HepG2 (cell line): ENCODE data around the gene TREM1. TPM values are rescaled to one million over a fixed set of nuclear protein-coding genes. Genes with fewer than 3 reads are reported as not detected.
A peak's percentile ranks its signal among the peaks of the same experiment; 100 is the strongest.

ENCODE experiments used
- ATAC-seq: fragments of 200-7000 bp; cut with Tn5 transposase; 3 replicates; pipeline ENCODE4 v1.9.1; 2020; ENCODE audit warnings: mild to moderate bottlenecking, moderate library complexity
- BruUV-seq: library from RNA; stranded (reverse); fragments of 400-500 nt; replicated peaks from 2 replicates; lab custom pipeline; 2021; lab: Mats Ljungman, UMichigan
- CTCF ChIA-PET: fragments of 300-600 bp; formaldehyde crosslinking; extraction: SDS; loops from one replicate; lab custom pipeline; 2021; ENCODE audit warnings: low total read pairs, inconsistent platforms, low intra/inter-chr PET ratio; lab: Yijun Ruan, JAX
- POLR2A ChIA-PET: fragments of 350-600 bp; sonication (Branson Sonifier 250); formaldehyde crosslinking; loops from one replicate; lab custom pipeline; 2020; ENCODE audit warnings: antibody characterized with exemption, inconsistent platforms; lab: Yijun Ruan, JAX
- DNase-seq: peaks from one replicate; pipeline ENCODE4 v3.0.0-alpha.2; 2015; ENCODE audit warnings: low spot score
- FAIRE-seq: peaks from 3 replicates; lab custom pipeline; 2011; peaks lifted over from hg19 to GRCh38; lab: Jason Lieb, UNC
- H2AFZ ChIP-seq: one replicate; pipeline ENCODE4 v1.6.1; 2011; ENCODE audit warnings: low read length, inconsistent platforms
- H3K27ac ChIP-seq: fragments of 300-600 bp; 3 replicates; pipeline ENCODE4 v1.8.0; 2011; ENCODE audit warnings: mixed run types, mild to moderate bottlenecking, mixed read lengths, low read length, inconsistent platforms; ENCODE audit not compliant: insufficient read depth; ENCODE audit errors: extremely low read length
- H3K27me3 ChIP-seq, 2 experiments: fragments of 200-600 bp in 1 of 2; 2 replicates in 1 of 2; 3 replicates in 1 of 2; pipeline versions ENCODE4 v1.6.0 to v1.8.0; 2011; ENCODE audit warnings: low read length in 2 of 2, mild to moderate bottlenecking in 2 of 2, moderate library complexity in 2 of 2, inconsistent platforms in 1 of 2; ENCODE audit not compliant: insufficient read depth in 2 of 2, control insufficient read depth in 1 of 2
- H3K36me3 ChIP-seq, 2 experiments: fragments of 200-600 bp in 1 of 2; replicated peaks in 1 of 2; 2 replicates in 1 of 2; 3 replicates in 1 of 2; pipeline versions ENCODE4 v1.5.1 to v1.8.0; 2011; ENCODE audit warnings: low read length in 2 of 2, inconsistent platforms in 1 of 2; ENCODE audit not compliant: insufficient read depth in 2 of 2, control insufficient read depth in 1 of 2
- H3K4me1 ChIP-seq: 2 replicates; pipeline ENCODE4 v1.5.1; 2012; ENCODE audit warnings: low read length, inconsistent platforms; ENCODE audit not compliant: insufficient read depth
- H3K4me2 ChIP-seq: 2 replicates; pipeline ENCODE4 v1.6.0; 2011; ENCODE audit warnings: low read depth, low read length, inconsistent platforms
- H3K4me3 ChIP-seq, 3 experiments: fragments of 200-600 bp in 1 of 3; sonication (generic), shearing (Covaris generic) in 1 of 3; replicated peaks in 1 of 3; 2 replicates each; pipeline ENCODE4 v1.5.1; 2011 to 2016; ENCODE audit warnings: low read length in 3 of 3, inconsistent platforms in 2 of 3, low read depth in 2 of 3, mild to moderate bottlenecking in 2 of 3, control low read depth in 1 of 3, mixed read lengths in 1 of 3; ENCODE audit not compliant: insufficient read depth in 1 of 3
- H3K79me2 ChIP-seq: one replicate; pipeline ENCODE4 v1.6.1; 2011; ENCODE audit warnings: low read length, inconsistent platforms; ENCODE audit not compliant: insufficient read depth
- H3K9ac ChIP-seq: 2 replicates; pipeline ENCODE4 v1.6.0; 2011; ENCODE audit warnings: mild to moderate bottlenecking, low read depth, low read length, inconsistent platforms; ENCODE audit not compliant: insufficient read depth
- H3K9me3 ChIP-seq: 2 replicates; pipeline ENCODE4 v1.5.1; 2012; ENCODE audit warnings: mild to moderate bottlenecking, low read length
- H4K20me1 ChIP-seq: 2 replicates; pipeline ENCODE4 v1.6.0; 2011; ENCODE audit warnings: inconsistent platforms, mild to moderate bottlenecking, low read length, moderate library complexity; ENCODE audit not compliant: insufficient read depth
- CEBPB ChIP-seq: IDR thresholded peaks from 2 replicates; pipeline ENCODE4 v1.6.1; 2011; ENCODE audit warnings: low read depth, low read length, improper control_type of control experiment, borderline replicate concordance
- ELF4 ChIP-seq: sonication (generic); formaldehyde crosslinking; IDR thresholded peaks from 2 replicates; pipeline ENCODE4 v1.5.0; 2020; ENCODE audit warnings: missing genetic modification reagents, mild to moderate bottlenecking, moderate library complexity, borderline replicate concordance
- GLMP ChIP-seq: sonication (generic); formaldehyde crosslinking; IDR thresholded peaks from 2 replicates; pipeline ENCODE4 v1.9.0; 2021; ENCODE audit warnings: missing genetic modification reagents, mild to moderate bottlenecking, borderline replicate concordance
- PRDM10 ChIP-seq: sonication (generic); formaldehyde crosslinking; IDR thresholded peaks from 2 replicates; pipeline ENCODE4 v1.4.0; 2020; ENCODE audit warnings: low read depth, missing genetic modification reagents
- SAP130 ChIP-seq: IDR thresholded peaks from 2 replicates; pipeline ENCODE4 v1.6.1; 2016; ENCODE audit warnings: low read depth
- STAT5B ChIP-seq: sonication (generic); formaldehyde crosslinking; IDR thresholded peaks from 2 replicates; pipeline ENCODE4 v1.4.0; 2020; ENCODE audit warnings: missing genetic modification reagents
- TOPORS ChIP-seq: sonication (generic); formaldehyde crosslinking; IDR thresholded peaks from 2 replicates; pipeline ENCODE4 v1.8.0; 2023; ENCODE audit warnings: mild to moderate bottlenecking, missing genetic modification reagents
- ZFP37 ChIP-seq: sonication (generic); formaldehyde crosslinking; IDR thresholded peaks from 2 replicates; pipeline ENCODE4 v1.4.0; 2020; ENCODE audit warnings: missing genetic modification reagents, borderline replicate concordance
- ZNF556 ChIP-seq: sonication (generic); formaldehyde crosslinking; IDR thresholded peaks from 2 replicates; pipeline ENCODE4 v1.4.0; 2020; ENCODE audit warnings: mild to moderate bottlenecking, missing genetic modification reagents, borderline replicate concordance
- ZNF569 ChIP-seq: sonication (generic); formaldehyde crosslinking; IDR thresholded peaks from 2 replicates; pipeline ENCODE4 v1.5.0; 2020; ENCODE audit warnings: mild to moderate bottlenecking, missing genetic modification reagents, moderate library complexity, borderline replicate concordance
- WGBS: methylation state at CpG from one replicate; pipeline ENCODE4 v1.1.6; 2017; ENCODE audit warnings: low lambda C conversion rate; 5-methylcytosine and 5-hydroxymethylcytosine counted together
- in situ Hi-C: cut with HindIII; loops from 2 replicates; pipeline ENCODE4 v1.10.0; 2017; ENCODE audit warnings: low pct_unique_long_range_greater_than_20kb; ENCODE audit not compliant: extremely low pct_ligation_motif_present
- intact Hi-C: fragments of 100-400 bp; cut with micrococcal nuclease; formaldehyde crosslinking; loops from one replicate; pipeline ENCODE4 v1.10.0; 2022; ENCODE audit not compliant: unreplicated experiment
- polyA plus RNA-seq, 8 experiments: library from polyadenylated mRNA; depleted of rRNA in 3 of 8; stranded (reverse) in 7 of 8; unstranded in 1 of 8; fragments of >200 nt; fragmentation: Illumina TruSeq in 4 of 8; extraction: Trizol in 4 of 8; gene quantifications; 2 replicates each; pipeline versions ENCODE4 v1.2.1 to v1.2.3, GENCODE V29; 2011 to 2016; ENCODE audit warnings: low read depth in 4 of 8, missing spikeins in 1 of 8, mixed read lengths in 1 of 8; ENCODE audit not compliant: insufficient read depth in 1 of 8
- total RNA-seq, 5 experiments: library from RNA; depleted of rRNA; stranded (reverse); fragments of >200 nt; fragmentation: Illumina TruSeq; extraction: Trizol; gene quantifications; 2 replicates each; pipeline ENCODE4 v1.2.3, GENCODE V29; 2016; ENCODE audit warnings: low read depth in 1 of 5

Gene TREM1
- total and polyA plus RNA-seq, 2 of the 13 experiments (the other 11 are each of a cell fraction or from before 2014, with no cell fraction given) = 0.49 TPM; not detected in 1

- in situ Hi-C loops = no loop called here
- 0% methylated on average over 2 of the region's 2 CpGs for whole genome bisulfite sequencing
- Histone ChIP-seq H4K20me1 (no peaks in the 10 kb centered on the region), H3K27ac (no peak overlapping the region), H3K9ac (no peak overlapping the region), H3K4me1 (no peaks in the 10 kb centered on the region), H3K9me3 (no peaks in the 10 kb centered on the region), H3K4me2 (no peak overlapping the region), H3K4me3 (no peak overlapping the region), H3K36me3 (no peaks in the 10 kb centered on the region), H3K79me2 (no peaks in the 10 kb centered on the region), H3K27me3 (peaks cover 1 to 22% of the 10 kb centered on the region in 2 experiments; a peak in 2 of 5 replicates), H2AFZ (no peak overlapping the region)
- peak; percentile 4; the same call in 1 of the 2 replicates for TF ChIP-seq CEBPB
- TF ChIP-seq ZNF569 = no peak
- BruUV-seq = no TSS peak
- CTCF ChIA-PET = no interaction called here
- DNase-seq = no peak
- POLR2A ChIA-PET = no interaction called here
- intact Hi-C loops = no loop called here
- no peak for ATAC-seq
- FAIRE-seq = no peak
Observed at GRCh38 chr6:41269166-41269565, 17.3 kb downstream of the TREM1 start.

- H3K4me1 ChIP-seq = no peaks in the 10 kb centered on the region
- in situ Hi-C loops = no loop called here
- FAIRE-seq = no peak
Observed at GRCh38 chr6:41268478-41268877, 18.0 kb downstream of the TREM1 start.

More at GRCh38 chr6:41268478-41268877, 18.0 kb downstream of the TREM1 start:
- Histone ChIP-seq H3K4me2 (no peak overlapping the region), H3K27ac (no peak overlapping the region), H2AFZ (no peak overlapping the region), H3K9me3 (peaks cover 2% of the 10 kb centered on the region; the same call in 1 of the 2 replicates), H3K79me2 (no peaks in the 10 kb centered on the region), H4K20me1 (no peaks in the 10 kb centered on the region), H3K4me3 (no peak overlapping the region), H3K27me3 (peaks cover 0 to 15% of the 10 kb centered on the region in 2 experiments; a peak in 1 of 5 replicates), H3K36me3 (no peaks in the 10 kb centered on the region), H3K9ac (no peak overlapping the region)
- no TSS peak for BruUV-seq
- ChIA-PET POLR2A (no interaction called here), CTCF (no interaction called here)
- intact Hi-C loops = no loop called here
- ATAC-seq (no peak), DNase-seq (no peak)
- TF ChIP-seq ZFP37 = no peak
- TF ChIP-seq PRDM10 (CRISPR knock-in tag) = no peak
- TF ChIP-seq TOPORS (CRISPR knock-in tag) = no peak
- no peak for TF ChIP-seq SAP130 (CRISPR knock-in tag)
- TF ChIP-seq STAT5B (CRISPR knock-in tag) = no peak
- TF ChIP-seq ZNF556 (CRISPR knock-in tag) = no peak
- no peak for TF ChIP-seq ELF4 (CRISPR knock-in tag)
- TF ChIP-seq GLMP (CRISPR knock-in tag) = no peak
